Measurements from ENCODE around the gene UBN1. TPM values are rescaled to one million over a fixed set of nuclear protein-coding genes. Genes with fewer than 3 reads are reported as not detected.
A peak's percentile ranks its signal among the peaks of the same experiment; 100 is the strongest.

UBN1 gene
- total RNA-seq, 1 donor from 2014 or later, result 41.9 TPM

GRCh38 chr16:4800290-4801041 lies 46.8 kb upstream of the UBN1 start:
- Mint-ChIP-seq H3K9me3 (ENCODE audit: low read depth) (no peaks in the 10 kb centered on the region), H3K36me3 (ENCODE audit: insufficient read depth) (peaks cover 4% of the 10 kb centered on the region), H3K27ac (peak overlapping the region; percentile 29), H3K4me1 (ENCODE audit: low read depth) (peaks cover 6% of the 10 kb centered on the region), H3K27me3 (no peaks in the 10 kb centered on the region), H3K4me3 (ENCODE audit: low read depth) (peak overlapping the region; percentile 81)
- no peak for DNase-seq (ENCODE audit: low spot score, unreplicated experiment)
- TF ChIP-seq CTCF (IDR thresholded peaks at IDR 0.05; ENCODE audit: unreplicated experiment), result no peak

GRCh38 chr16:4801051-4801961 lies 46.0 kb upstream of the UBN1 start:
- Mint-ChIP-seq H3K4me3 (ENCODE audit: low read depth) (peak overlapping the region; percentile 81), H3K27ac (peak overlapping the region; percentile 89), H3K27me3 (no peaks in the 10 kb centered on the region), H3K36me3 (ENCODE audit: insufficient read depth) (peaks cover 6% of the 10 kb centered on the region), H3K4me1 (ENCODE audit: low read depth) (peaks cover 6% of the 10 kb centered on the region), H3K9me3 (ENCODE audit: low read depth) (no peaks in the 10 kb centered on the region)
- no peak for DNase-seq (ENCODE audit: low spot score, unreplicated experiment)
- no peak for TF ChIP-seq CTCF (IDR thresholded peaks at IDR 0.05; ENCODE audit: unreplicated experiment)

- no peaks in the 10 kb centered on the region for H3K27me3 Mint-ChIP-seq
- H3K36me3 Mint-ChIP-seq (ENCODE audit: insufficient read depth), result peaks cover 6% of the 10 kb centered on the region
- peak; percentile 70 for DNase-seq (ENCODE audit: low spot score, unreplicated experiment)
- H3K4me1 Mint-ChIP-seq (ENCODE audit: low read depth), result peaks cover 6% of the 10 kb centered on the region
- no peak for TF ChIP-seq CTCF (IDR thresholded peaks at IDR 0.05; ENCODE audit: unreplicated experiment)
- H3K9me3 Mint-ChIP-seq (ENCODE audit: low read depth), result no peaks in the 10 kb centered on the region
- peak within 1 kb of the TSS; percentile 94 for H3K27ac Mint-ChIP-seq
- H3K4me3 Mint-ChIP-seq (ENCODE audit: low read depth), result peak within 1 kb of the TSS; percentile 81
Observed at GRCh38 chr16:4801962-4802658, 45.2 kb upstream of the UBN1 start, which contains the start of gene ROGDI. TSS of gene ROGDI (minus strand) at chr16:4802633. CDS start at chr16:4802571, 62 bp downstream.

GRCh38 chr16:4802659-4803287 lies 44.5 kb upstream of the UBN1 start:
- no peaks in the 10 kb centered on the region for H3K9me3 Mint-ChIP-seq (ENCODE audit: low read depth)
- peak overlapping the region; percentile 81 for H3K4me3 Mint-ChIP-seq (ENCODE audit: low read depth)
- TF ChIP-seq CTCF (IDR thresholded peaks at IDR 0.05; ENCODE audit: unreplicated experiment), result peak; percentile 20
- H3K36me3 Mint-ChIP-seq (ENCODE audit: insufficient read depth), result peaks cover 10% of the 10 kb centered on the region
- peak overlapping the region; percentile 94 for H3K27ac Mint-ChIP-seq
- peak; percentile 81 for DNase-seq (ENCODE audit: low spot score, unreplicated experiment)
- H3K4me1 Mint-ChIP-seq (ENCODE audit: low read depth), result peaks cover 6% of the 10 kb centered on the region
- H3K27me3 Mint-ChIP-seq, result no peaks in the 10 kb centered on the region

Data from progenitor cell of endocrine pancreas (in vitro differentiated cells).